Measurements from ENCODE around the gene VRK3. TPM values are rescaled to one million over a fixed set of nuclear protein-coding genes. Genes with fewer than 3 reads are reported as not detected.
A peak's percentile ranks its signal among the peaks of the same experiment; 100 is the strongest.
"Not testable (repeated sequence)": the region's sequence is repeated elsewhere in the genome, so short reads cannot be mapped to it uniquely, and the experiment has no call there.

VRK3 gene
- total and polyA plus RNA-seq, 9 donors: 17.5 to 24.6 (median 18.8) TPM

- 80% methylated on average over 10 of the region's 11 CpGs for WGBS (ENCODE audit: insufficient coverage)
- H3K27ac ChIP-seq (ENCODE audit: low read length): no peak overlapping the region
- no peak for DNase-seq
- peaks cover 46% of the 10 kb centered on the region for H3K36me3 ChIP-seq (ENCODE audit: control insufficient read depth, insufficient read depth, low read length)
- H3K9me3 ChIP-seq (replicated peaks; ENCODE audit: control insufficient read depth, low read depth, low read length): no peaks in the 10 kb centered on the region
- no peak overlapping the region for H3K4me3 ChIP-seq (ENCODE audit: low read length)
- no peaks in the 10 kb centered on the region for H3K4me1 ChIP-seq (ENCODE audit: control insufficient read depth, insufficient read depth, low read length)
- H3K27me3 ChIP-seq (ENCODE audit: control insufficient read depth, insufficient read depth, low read length): no peaks in the 10 kb centered on the region
These were observed 46.8 kb downstream of the VRK3 start for GRCh38 chr19:49978324-49978723.

- 76% methylated on average over 16 of the region's 18 CpGs for WGBS (ENCODE audit: insufficient coverage)
- no peaks in the 10 kb centered on the region for H3K27me3 ChIP-seq (ENCODE audit: control insufficient read depth, insufficient read depth, low read length)
- H3K36me3 ChIP-seq (ENCODE audit: control insufficient read depth, insufficient read depth, low read length): peaks cover 46% of the 10 kb centered on the region
- no peaks in the 10 kb centered on the region for H3K4me1 ChIP-seq (ENCODE audit: control insufficient read depth, insufficient read depth, low read length)
- no peak overlapping the region for H3K4me3 ChIP-seq (ENCODE audit: low read length)
- no peak overlapping the region for H3K27ac ChIP-seq (ENCODE audit: low read length)
- no peaks in the 10 kb centered on the region for H3K9me3 ChIP-seq (replicated peaks; ENCODE audit: control insufficient read depth, low read depth, low read length)
- no peak for DNase-seq
These were observed 47.3 kb downstream of the VRK3 start for GRCh38 chr19:49977881-49978280.

- no peak overlapping the region for H3K27ac ChIP-seq (ENCODE audit: low read length)
- no peak for DNase-seq
- no peaks in the 10 kb centered on the region for H3K4me1 ChIP-seq (ENCODE audit: control insufficient read depth, insufficient read depth, low read length)
- peaks cover 40% of the 10 kb centered on the region for H3K36me3 ChIP-seq (ENCODE audit: control insufficient read depth, insufficient read depth, low read length)
- H3K27me3 ChIP-seq (ENCODE audit: control insufficient read depth, insufficient read depth, low read length): no peaks in the 10 kb centered on the region
- 86% methylated on average over 12 of the region's 13 CpGs for WGBS (ENCODE audit: insufficient coverage)
- no peaks in the 10 kb centered on the region for H3K9me3 ChIP-seq (replicated peaks; ENCODE audit: control insufficient read depth, low read depth, low read length)
- H3K4me3 ChIP-seq (ENCODE audit: low read length): no peak overlapping the region
These were observed 48.1 kb downstream of the VRK3 start for GRCh38 chr19:49977076-49977475.

- Histone ChIP-seq H3K27ac (ENCODE audit: low read length) (no peak overlapping the region), H3K4me1 (ENCODE audit: control insufficient read depth, insufficient read depth, low read length) (no peaks in the 10 kb centered on the region), H3K27me3 (ENCODE audit: control insufficient read depth, insufficient read depth, low read length) (no peaks in the 10 kb centered on the region), H3K36me3 (ENCODE audit: control insufficient read depth, insufficient read depth, low read length) (peaks cover 39% of the 10 kb centered on the region), H3K4me3 (ENCODE audit: low read length) (no peak overlapping the region), H3K9me3 (replicated peaks; ENCODE audit: control insufficient read depth, low read depth, low read length) (no peaks in the 10 kb centered on the region)
- no peak for DNase-seq
- 51% methylated on average over 2 of the region's 3 CpGs for WGBS (ENCODE audit: insufficient coverage)
These were observed 48.7 kb downstream of the VRK3 start for GRCh38 chr19:49976496-49976895.

GRCh38 chr19:49975051-49975450, 50.1 kb downstream of the VRK3 start:
- H3K4me3 ChIP-seq (ENCODE audit: low read length): no peak overlapping the region
- H3K27ac ChIP-seq (ENCODE audit: low read length): no peak overlapping the region
- peaks cover 34% of the 10 kb centered on the region for H3K36me3 ChIP-seq (ENCODE audit: control insufficient read depth, insufficient read depth, low read length)
- no peaks in the 10 kb centered on the region for H3K9me3 ChIP-seq (replicated peaks; ENCODE audit: control insufficient read depth, low read depth, low read length)
- no peak for DNase-seq
- H3K4me1 ChIP-seq (ENCODE audit: control insufficient read depth, insufficient read depth, low read length): no peaks in the 10 kb centered on the region
- no peaks in the 10 kb centered on the region for H3K27me3 ChIP-seq (ENCODE audit: control insufficient read depth, insufficient read depth, low read length)
- 81% methylated on average over 5 of the region's 7 CpGs for WGBS (ENCODE audit: insufficient coverage)

- no peaks in the 10 kb centered on the region for H3K9me3 ChIP-seq (replicated peaks; ENCODE audit: control insufficient read depth, low read depth, low read length)
- 73% methylated on average over 11 of the region's 18 CpGs for WGBS (ENCODE audit: insufficient coverage)
- H3K27ac ChIP-seq (ENCODE audit: low read length): no peak overlapping the region
- no peak overlapping the region for H3K4me3 ChIP-seq (ENCODE audit: low read length)
- H3K36me3 ChIP-seq (ENCODE audit: control insufficient read depth, insufficient read depth, low read length): peaks cover 34% of the 10 kb centered on the region
- DNase-seq: peak; percentile 46
- H3K4me1 ChIP-seq (ENCODE audit: control insufficient read depth, insufficient read depth, low read length): no peaks in the 10 kb centered on the region
- peaks cover 3% of the 10 kb centered on the region for H3K27me3 ChIP-seq (ENCODE audit: control insufficient read depth, insufficient read depth, low read length)
These were observed 51.2 kb downstream of the VRK3 start for GRCh38 chr19:49973987-49974386.

GRCh38 chr19:49972841-49973240, 52.3 kb downstream of the VRK3 start:
- Histone ChIP-seq H3K27me3 (ENCODE audit: control insufficient read depth, insufficient read depth, low read length) (peaks cover 5% of the 10 kb centered on the region), H3K9me3 (replicated peaks; ENCODE audit: control insufficient read depth, low read depth, low read length) (no peaks in the 10 kb centered on the region), H3K27ac (ENCODE audit: low read length) (no peak overlapping the region), H3K4me1 (ENCODE audit: control insufficient read depth, insufficient read depth, low read length) (no peaks in the 10 kb centered on the region), H3K4me3 (ENCODE audit: low read length) (no peak overlapping the region), H3K36me3 (ENCODE audit: control insufficient read depth, insufficient read depth, low read length) (peaks cover 23% of the 10 kb centered on the region)
- DNase-seq: no peak
- 84% methylated on average over 6 of the region's 6 CpGs for WGBS (ENCODE audit: insufficient coverage)

- no peak overlapping the region for H3K4me3 ChIP-seq (ENCODE audit: low read length)
- peaks cover 5% of the 10 kb centered on the region for H3K27me3 ChIP-seq (ENCODE audit: control insufficient read depth, insufficient read depth, low read length)
- DNase-seq: no peak
- no peak overlapping the region for H3K27ac ChIP-seq (ENCODE audit: low read length)
- H3K9me3 ChIP-seq (replicated peaks; ENCODE audit: control insufficient read depth, low read depth, low read length): no peaks in the 10 kb centered on the region
- 45% methylated on average over 12 of the region's 12 CpGs for WGBS (ENCODE audit: insufficient coverage)
- no peaks in the 10 kb centered on the region for H3K4me1 ChIP-seq (ENCODE audit: control insufficient read depth, insufficient read depth, low read length)
- peaks cover 15% of the 10 kb centered on the region for H3K36me3 ChIP-seq (ENCODE audit: control insufficient read depth, insufficient read depth, low read length)
These were observed 53.2 kb downstream of the VRK3 start for GRCh38 chr19:49971991-49972411.

GRCh38 chr19:49969355-49969754, 55.8 kb downstream of the VRK3 start:
- not testable (repeated sequence) for H3K4me1 ChIP-seq (ENCODE audit: control insufficient read depth, insufficient read depth, low read length); H3K36me3 ChIP-seq (ENCODE audit: control insufficient read depth, insufficient read depth, low read length); H3K27ac ChIP-seq (ENCODE audit: low read length); H3K4me3 ChIP-seq (ENCODE audit: low read length); H3K9me3 ChIP-seq (replicated peaks; ENCODE audit: control insufficient read depth, low read depth, low read length); H3K27me3 ChIP-seq (ENCODE audit: control insufficient read depth, insufficient read depth, low read length)
- no CpG with 5 or more reads among the region's 9 CpGs for WGBS (ENCODE audit: insufficient coverage)
- DNase-seq: peak; percentile 28

- no peak overlapping the region for H3K4me3 ChIP-seq (ENCODE audit: low read length)
- H3K36me3 ChIP-seq (ENCODE audit: control insufficient read depth, insufficient read depth, low read length): no peaks in the 10 kb centered on the region
- H3K9me3 ChIP-seq (replicated peaks; ENCODE audit: control insufficient read depth, low read depth, low read length): no peaks in the 10 kb centered on the region
- 72% methylated on average over 4 of the region's 5 CpGs for WGBS (ENCODE audit: insufficient coverage)
- no peak for DNase-seq
- no peaks in the 10 kb centered on the region for H3K4me1 ChIP-seq (ENCODE audit: control insufficient read depth, insufficient read depth, low read length)
- H3K27me3 ChIP-seq (ENCODE audit: control insufficient read depth, insufficient read depth, low read length): peaks cover 5% of the 10 kb centered on the region
- no peak overlapping the region for H3K27ac ChIP-seq (ENCODE audit: low read length)
These were observed 56.8 kb downstream of the VRK3 start for GRCh38 chr19:49968279-49968922.

GRCh38 chr19:49960980-49961379, 64.2 kb downstream of the VRK3 start, which contains the start of gene SIGLEC11:
Gene SIGLEC11, minus strand, starts transcription at chr19:49961172. Its CDS starts 91 bp downstream, at chr19:49961081.
- not testable (repeated sequence) for H3K27ac ChIP-seq (ENCODE audit: low read length); H3K4me1 ChIP-seq (ENCODE audit: control insufficient read depth, insufficient read depth, low read length); H3K4me3 ChIP-seq (ENCODE audit: low read length); H3K36me3 ChIP-seq (ENCODE audit: control insufficient read depth, insufficient read depth, low read length); H3K27me3 ChIP-seq (ENCODE audit: control insufficient read depth, insufficient read depth, low read length); H3K9me3 ChIP-seq (replicated peaks; ENCODE audit: control insufficient read depth, low read depth, low read length); DNase-seq
- WGBS (ENCODE audit: insufficient coverage): no CpG with 5 or more reads among the region's 10 CpGs
